ENCODE results near the gene ACTN3.

DNA sequence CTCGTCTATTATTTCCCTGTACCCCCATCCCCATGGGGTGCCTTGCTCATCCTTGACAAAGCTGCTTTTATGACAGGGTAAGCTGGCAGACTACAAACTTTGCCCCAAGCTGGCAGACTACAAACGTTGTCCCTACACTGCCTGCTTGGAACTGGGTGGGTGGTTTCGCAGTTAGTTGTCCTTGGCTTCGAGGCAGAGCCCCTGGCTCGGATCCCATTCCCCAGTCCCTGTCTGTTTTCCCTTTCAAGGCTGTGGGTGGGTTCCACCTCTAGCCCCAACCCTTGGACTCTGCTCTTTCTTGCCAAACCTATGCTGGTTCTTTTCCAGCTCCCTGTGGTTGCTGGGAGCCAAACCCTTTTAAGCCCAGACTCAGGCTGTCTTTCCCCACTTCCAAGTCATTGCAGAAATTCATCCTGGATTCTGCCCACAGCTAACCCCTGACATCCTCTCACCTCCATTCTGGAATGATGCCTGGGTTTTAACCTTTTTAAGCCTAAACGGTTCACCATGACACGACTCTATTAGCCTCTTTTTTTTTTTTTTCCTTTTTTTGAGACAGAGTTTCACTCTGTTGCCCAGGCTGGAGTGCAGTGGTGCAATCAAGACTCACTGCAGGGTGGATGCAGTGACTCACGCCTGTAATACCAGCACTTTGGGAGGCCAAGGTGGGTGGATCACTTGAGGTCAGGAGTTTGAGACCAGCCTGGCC, 60.6 kb downstream of the ACTN3 start:
- TF ChIP-seq, protein P1, sequence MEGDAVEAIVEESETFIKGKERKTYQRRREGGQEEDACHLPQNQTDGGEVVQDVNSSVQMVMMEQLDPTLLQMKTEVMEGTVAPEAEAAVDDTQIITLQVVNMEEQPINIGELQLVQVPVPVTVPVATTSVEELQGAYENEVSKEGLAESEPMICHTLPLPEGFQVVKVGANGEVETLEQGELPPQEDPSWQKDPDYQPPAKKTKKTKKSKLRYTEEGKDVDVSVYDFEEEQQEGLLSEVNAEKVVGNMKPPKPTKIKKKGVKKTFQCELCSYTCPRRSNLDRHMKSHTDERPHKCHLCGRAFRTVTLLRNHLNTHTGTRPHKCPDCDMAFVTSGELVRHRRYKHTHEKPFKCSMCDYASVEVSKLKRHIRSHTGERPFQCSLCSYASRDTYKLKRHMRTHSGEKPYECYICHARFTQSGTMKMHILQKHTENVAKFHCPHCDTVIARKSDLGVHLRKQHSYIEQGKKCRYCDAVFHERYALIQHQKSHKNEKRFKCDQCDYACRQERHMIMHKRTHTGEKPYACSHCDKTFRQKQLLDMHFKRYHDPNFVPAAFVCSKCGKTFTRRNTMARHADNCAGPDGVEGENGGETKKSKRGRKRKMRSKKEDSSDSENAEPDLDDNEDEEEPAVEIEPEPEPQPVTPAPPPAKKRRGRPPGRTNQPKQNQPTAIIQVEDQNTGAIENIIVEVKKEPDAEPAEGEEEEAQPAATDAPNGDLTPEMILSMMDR (IDR thresholded peaks at IDR 0.05), result no peak
- no peak for TF ChIP-seq POLR2A (IDR thresholded peaks at IDR 0.05)

Measured in body of pancreas (tissue), 4 donors.